Measurements from ENCODE around the gene DIP2A.

- no peak for TF ChIP-seq POLR2AphosphoS5 (IDR thresholded peaks at IDR 0.05)
- no peak for TF ChIP-seq CTCF (IDR thresholded peaks at IDR 0.05)
Observed at GRCh38 chr21:46551636-46552241, 93.0 kb downstream of the DIP2A start.
